Endothelial cell of umbilical vein (primary cell): ENCODE measurements around the gene SLC12A8. TPM values are rescaled to one million over a fixed set of nuclear protein-coding genes. Genes with fewer than 3 reads are reported as not detected.

ENCODE experiments used
- BruUV-seq: library from RNA; stranded (reverse); fragments of 400-500 nt; replicated peaks from 2 replicates; lab custom pipeline; 2021; lab: Mats Ljungman, UMichigan
- CTCF ChIA-PET: fragments of 300-600, 350-600 bp; sonication (Branson Sonifier 250); formaldehyde crosslinking; loops from one replicate; lab custom pipeline; 2021; ENCODE audit warnings: antibody characterized with exemption, inconsistent platforms; lab: Charles Lee
- POLR2A ChIA-PET: fragments of 300-600, 350-600 bp; sonication (Branson Sonifier 250); formaldehyde crosslinking; loops from one replicate; lab custom pipeline; 2021; ENCODE audit warnings: antibody characterized with exemption, inconsistent platforms; lab: Charles Lee
- DNase-seq: peaks from one replicate; pipeline ENCODE4 v3.0.0-alpha.2; 2011; ENCODE audit warnings: low read depth, low spot score
- FAIRE-seq: peaks from 2 replicates; lab custom pipeline; 2011; peaks lifted over from hg19 to GRCh38; lab: Jason Lieb, UNC
- H2AFZ ChIP-seq: 2 replicates; pipeline ENCODE4 v1.6.0; 2012; ENCODE audit warnings: low read depth, low read length, control low read depth, inconsistent platforms
- H3K27ac ChIP-seq: 2 replicates; pipeline ENCODE4 v1.5.1; 2011; ENCODE audit warnings: low read depth, mild to moderate bottlenecking, control low read depth, low read length, moderate library complexity; ENCODE audit not compliant: insufficient read depth
- H3K27me3 ChIP-seq, 2 experiments: 2 replicates each; pipeline versions ENCODE4 v1.6.0 to v1.6.1; 2011; ENCODE audit warnings: low read length in 2 of 2, mixed read lengths in 1 of 2; ENCODE audit not compliant: control insufficient read depth in 2 of 2, insufficient read depth in 2 of 2
- H3K36me3 ChIP-seq, 2 experiments: 2 replicates in 1 of 2; 3 replicates in 1 of 2; pipeline ENCODE4 v1.5.1; 2011; ENCODE audit warnings: low read length in 2 of 2, mild to moderate bottlenecking in 1 of 2, moderate library complexity in 1 of 2; ENCODE audit not compliant: control insufficient read depth in 2 of 2, insufficient read depth in 2 of 2; ENCODE audit errors: extremely low read depth in 1 of 2
- H3K4me1 ChIP-seq: 3 replicates; pipeline ENCODE4 v1.5.1; 2011; ENCODE audit warnings: mild to moderate bottlenecking, low read length; ENCODE audit not compliant: control insufficient read depth, insufficient read depth; ENCODE audit errors: extremely low read depth
- H3K4me2 ChIP-seq: 2 replicates; pipeline ENCODE4 v1.6.1; 2011; ENCODE audit warnings: low read length, control low read depth, mixed read lengths; ENCODE audit not compliant: insufficient read depth
- H3K4me3 ChIP-seq, 3 experiments: fragments of 200-600 bp in 1 of 3; sonication (generic), shearing (Covaris generic) in 1 of 3; replicated peaks in 1 of 3; 2 replicates each; pipeline ENCODE4 v1.5.1; 2011 to 2016; ENCODE audit warnings: control low read depth in 3 of 3, low read length in 3 of 3, mild to moderate bottlenecking in 2 of 3, inconsistent platforms in 1 of 3, low read depth in 1 of 3, moderate library complexity in 1 of 3; ENCODE audit not compliant: insufficient read depth in 1 of 3
- H3K79me2 ChIP-seq: 2 replicates; pipeline ENCODE4 v1.6.0; 2012; ENCODE audit warnings: low read length, inconsistent platforms; ENCODE audit not compliant: control insufficient read depth, insufficient read depth
- H3K9ac ChIP-seq: replicated peaks from 2 replicates; pipeline ENCODE3; 2011; ENCODE audit warnings: low read length, control low read depth; ENCODE audit not compliant: insufficient read depth; ENCODE audit errors: extremely low read depth
- H3K9me1 ChIP-seq: replicated peaks from 3 replicates; pipeline ENCODE4 v1.6.0; 2011; ENCODE audit warnings: mild to moderate bottlenecking, low read length; ENCODE audit not compliant: control insufficient read depth, insufficient read depth; ENCODE audit errors: extremely low read depth
- H3K9me3 ChIP-seq: replicated peaks from 2 replicates; pipeline ENCODE4 v1.5.1; 2012; ENCODE audit warnings: low read length, inconsistent platforms; ENCODE audit not compliant: control insufficient read depth, insufficient read depth
- H4K20me1 ChIP-seq: replicated peaks from 2 replicates; pipeline ENCODE3; 2011; ENCODE audit warnings: mild to moderate bottlenecking, low read length; ENCODE audit not compliant: control insufficient read depth, insufficient read depth; ENCODE audit errors: extremely low read depth
- CTCF ChIP-seq, 2 donors: IDR thresholded peaks; 1 replicate in 1 of 2; 2 replicates in 1 of 2; pipeline ENCODE4 v1.5.1; 2011; ENCODE audit warnings: low read length in 2 of 2, mild to moderate bottlenecking in 2 of 2, moderate library complexity in 2 of 2, control low read depth in 1 of 2, inconsistent platforms in 1 of 2, low read depth in 1 of 2; ENCODE audit not compliant: insufficient read depth in 1 of 2; ENCODE audit errors: extremely low read depth in 1 of 2
- EZH2 ChIP-seq: IDR thresholded peaks from 2 replicates; pipeline ENCODE4 v1.6.1; 2012; ENCODE audit warnings: borderline replicate concordance, low read depth, mild to moderate bottlenecking, moderate library complexity, low read length, inconsistent platforms; ENCODE audit not compliant: severe bottlenecking
- FOS ChIP-seq: IDR thresholded peaks from 2 replicates; pipeline ENCODE4 v1.6.1; 2011; ENCODE audit warnings: mild to moderate bottlenecking, low read length, moderate library complexity, borderline replicate concordance; ENCODE audit not compliant: insufficient read depth
- GATA2 ChIP-seq: IDR thresholded peaks from 2 replicates; pipeline ENCODE4 v1.7.0; 2011; ENCODE audit warnings: low read depth, mild to moderate bottlenecking, moderate library complexity, mixed read lengths, low read length; ENCODE audit not compliant: insufficient read length, insufficient read depth
- JUN ChIP-seq: IDR thresholded peaks from 2 replicates; pipeline ENCODE4 v1.6.1; 2011; ENCODE audit warnings: borderline replicate concordance, low read depth; ENCODE audit not compliant: insufficient read length, insufficient read depth
- MAX ChIP-seq: IDR thresholded peaks from 2 replicates; pipeline ENCODE4 v1.6.1; 2011; ENCODE audit not compliant: insufficient read depth, insufficient read length
- MYC ChIP-seq: IDR thresholded peaks from one replicate; pipeline ENCODE4 v1.6.1; 2011; ENCODE audit warnings: mild to moderate bottlenecking, low read depth, low read length
- POLR2A ChIP-seq: IDR thresholded peaks from 2 replicates; pipeline ENCODE4 v1.6.1; 2012; ENCODE audit warnings: low read depth, mild to moderate bottlenecking, control low read depth, low read length
- POLR2AphosphoS5 ChIP-seq: IDR thresholded peaks from 2 replicates; pipeline ENCODE4 v1.6.1; 2012; ENCODE audit warnings: low read depth, mild to moderate bottlenecking, control low read depth, low read length, moderate library complexity; ENCODE audit not compliant: insufficient read depth
- dilution Hi-C: fragments of 300-500 bp; cut with MboI; formaldehyde crosslinking; loops from one replicate; pipeline ENCODE4 v1.15.0; 2019; ENCODE audit warnings: low sequenced_read_pairs; ENCODE audit not compliant: extremely low pct_ligation_motif_present
- intact Hi-C: fragments of 100-400 bp; cut with micrococcal nuclease; formaldehyde crosslinking; loops from one replicate; pipeline ENCODE4 v1.10.0; 2022
- polyA plus RNA-seq, 4 experiments: library from polyadenylated mRNA; depleted of rRNA in 3 of 4; stranded (reverse) in 3 of 4; unstranded in 1 of 4; fragments of >200 nt; gene quantifications; 2 replicates each; pipeline versions ENCODE4 v1.2.1 to v1.2.3, GENCODE V29; 2011 to 2012; ENCODE audit warnings: missing spikeins in 1 of 4
- total RNA-seq: library from RNA; stranded (reverse); gene quantifications from 2 replicates; pipeline ENCODE4 v1.2.3, GENCODE V29; 2021

SLC12A8 gene
- total and polyA plus RNA-seq, 2 donors (not counting 3 experiments of a cell fraction or from before 2014, with no cell fraction given): 0.86 to 0.90 TPM

- H3K4me2 ChIP-seq: no peak overlapping the region
- no peaks in the 10 kb centered on the region for H3K36me3 ChIP-seq
- H3K9ac ChIP-seq: no peak overlapping the region
- H3K4me1 ChIP-seq: peaks cover 12% of the 10 kb centered on the region
- CTCF ChIA-PET: no interaction called here
- no peak overlapping the region for H2AFZ ChIP-seq
- FAIRE-seq (no peak), DNase-seq (no peak)
- POLR2A ChIA-PET: no interaction called here
- no peaks in the 10 kb centered on the region for H4K20me1 ChIP-seq
- no peak for TF ChIP-seq GATA2
- no peak for TF ChIP-seq CTCF (IDR thresholded peaks at IDR 0.05; ENCODE audit: extremely low read depth in 1 of 2, insufficient read depth in 1 of 2, low read depth in 1 of 2, low read length in 2 of 2)
- no peak for TF ChIP-seq FOS
- no peak for TF ChIP-seq EZH2
- no peak for TF ChIP-seq POLR2AphosphoS5
- TF ChIP-seq POLR2A: no peak
- no peak for TF ChIP-seq MYC
- no peak for TF ChIP-seq MAX
- no peak for TF ChIP-seq JUN
- H3K27me3 ChIP-seq: no peaks in the 10 kb centered on the region
- intact Hi-C loops (no loop called here), dilution Hi-C loops (no loop called here)
- no peaks in the 10 kb centered on the region for H3K79me2 ChIP-seq
- no peak overlapping the region for H3K27ac ChIP-seq
- BruUV-seq: no TSS peak
- no peak overlapping the region for H3K4me3 ChIP-seq
- H3K9me1 ChIP-seq: no peaks in the 10 kb centered on the region
- H3K9me3 ChIP-seq: no peaks in the 10 kb centered on the region
Observed at GRCh38 chr3:125139386-125139785, 73.2 kb downstream of the SLC12A8 start.
